CD4-positive, alpha-beta T cell treated with Interleukin-6 at 100 ng/mL for 8 hours (primary cell): ENCODE measurements around the gene CDK16.
"Not testable (repeated sequence)": the region's sequence is repeated elsewhere in the genome, so short reads cannot be mapped to it uniquely, and the experiment has no call there.

Experiments
- DNase-seq: peaks from one replicate; pipeline ENCODE4 v3.0.0-alpha.2; 2020; ENCODE audit warnings: mixed read lengths, low spot score

The CDK16 gene

DNA sequence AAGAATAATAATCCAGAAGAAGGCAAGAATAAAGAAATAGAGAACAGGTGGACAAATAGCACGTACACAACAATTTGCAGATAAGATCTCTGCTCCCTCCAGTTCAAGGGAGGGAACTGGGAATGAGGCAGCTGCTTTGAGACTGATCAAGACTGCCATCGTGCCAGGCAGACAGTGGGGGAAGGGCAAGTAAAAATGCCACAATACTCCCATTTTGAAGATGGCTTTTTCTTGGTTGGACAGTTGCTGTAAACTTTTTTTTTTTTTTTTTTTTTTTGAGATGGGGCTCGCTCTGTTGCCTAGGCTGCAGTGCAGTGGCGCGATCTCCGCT, 31.5 kb downstream of the CDK16 start:
- DNase-seq, result no peak

DNA sequence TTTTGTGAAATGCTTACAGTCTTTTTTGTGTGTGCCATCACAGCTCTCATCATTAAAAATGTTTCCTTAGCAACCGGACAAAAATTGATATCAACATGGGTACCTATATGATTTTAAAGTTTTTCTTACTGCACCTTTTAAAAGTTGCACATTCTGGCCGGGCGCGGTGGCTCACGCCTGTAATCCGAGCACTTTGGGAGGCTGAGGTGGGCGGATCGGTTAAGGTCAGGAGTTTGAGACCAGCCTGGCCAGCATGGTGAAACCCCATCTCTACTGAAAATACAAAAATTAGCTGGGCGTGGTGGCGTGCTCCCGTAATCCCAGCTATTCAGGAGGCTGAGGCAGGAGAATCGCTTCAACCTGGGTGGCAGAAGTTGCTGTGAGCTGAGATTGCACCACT, 39.1 kb downstream of the CDK16 start:
- not testable (repeated sequence) for DNase-seq

DNA sequence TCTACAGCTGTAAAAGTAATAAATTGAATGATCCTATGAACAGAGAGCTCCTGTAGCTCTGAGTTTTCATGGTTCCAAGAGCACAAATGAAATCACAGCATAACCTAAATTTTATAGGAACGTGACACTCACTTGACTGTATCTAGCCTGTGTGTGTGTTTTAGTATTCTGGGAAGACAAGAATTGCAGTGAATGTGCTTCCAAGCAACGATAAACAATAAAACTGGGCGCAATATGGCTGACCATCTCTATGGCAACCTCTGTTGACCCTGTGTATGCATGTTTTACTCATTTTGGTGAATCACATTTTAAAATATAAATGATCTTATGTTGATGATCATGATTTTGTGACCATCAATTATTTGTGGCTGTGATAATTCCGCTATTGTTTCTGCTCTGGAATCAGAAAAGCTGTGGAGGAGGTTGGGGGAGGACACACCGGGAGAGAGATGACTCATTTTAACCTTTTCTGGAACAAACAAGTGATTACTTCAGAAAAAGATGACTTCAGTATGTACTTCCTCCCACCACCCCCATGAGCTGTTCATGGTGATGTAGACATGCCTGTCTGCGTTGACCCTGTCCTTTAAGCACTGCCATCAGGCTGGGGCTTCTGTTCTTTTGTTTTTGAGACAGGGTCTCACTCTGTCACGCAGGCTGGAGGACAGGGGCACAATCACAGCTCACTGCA, 46.1 kb downstream of the CDK16 start:
- DNase-seq, result no peak

DNA sequence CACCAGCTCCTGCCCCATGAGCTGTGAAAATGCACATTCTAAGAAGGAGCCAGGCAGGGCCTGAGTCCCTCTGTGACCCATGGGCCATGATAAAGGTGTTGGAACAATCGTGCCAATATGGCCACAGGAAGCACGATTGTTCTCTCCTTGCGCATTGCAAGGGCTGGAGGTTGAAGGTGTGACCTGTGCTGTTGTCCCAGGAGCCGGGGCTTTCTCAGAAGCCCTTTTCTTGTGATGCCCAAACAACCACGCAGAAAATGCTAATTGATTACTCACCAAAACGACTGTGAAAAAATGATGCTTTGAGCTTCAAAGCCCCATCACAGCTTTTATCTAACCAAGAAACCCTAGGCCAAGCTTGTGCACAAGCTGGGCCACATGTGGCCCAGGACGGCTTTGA, 48.2 kb downstream of the CDK16 start:
- DNase-seq, result no peak

DNA sequence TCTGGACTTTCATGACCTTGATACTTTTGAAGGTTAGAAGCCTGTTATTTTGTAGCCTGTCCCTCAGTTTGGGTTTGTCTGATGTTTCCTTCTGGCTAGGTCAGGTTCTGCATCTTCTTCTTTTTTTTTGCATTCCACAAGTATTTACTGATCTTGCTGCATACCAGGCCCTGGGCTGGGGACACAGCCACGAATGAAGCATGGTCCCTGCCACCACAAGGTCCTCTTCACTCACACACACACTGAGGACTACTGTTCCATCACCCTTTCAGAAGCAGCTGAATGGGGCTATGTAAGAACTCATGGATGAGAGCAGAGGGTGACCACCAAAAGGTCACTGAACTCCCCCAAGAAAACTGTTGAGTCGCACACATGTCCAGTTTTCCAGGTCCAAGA, 53.5 kb downstream of the CDK16 start:
- DNase-seq, result no peak

DNA sequence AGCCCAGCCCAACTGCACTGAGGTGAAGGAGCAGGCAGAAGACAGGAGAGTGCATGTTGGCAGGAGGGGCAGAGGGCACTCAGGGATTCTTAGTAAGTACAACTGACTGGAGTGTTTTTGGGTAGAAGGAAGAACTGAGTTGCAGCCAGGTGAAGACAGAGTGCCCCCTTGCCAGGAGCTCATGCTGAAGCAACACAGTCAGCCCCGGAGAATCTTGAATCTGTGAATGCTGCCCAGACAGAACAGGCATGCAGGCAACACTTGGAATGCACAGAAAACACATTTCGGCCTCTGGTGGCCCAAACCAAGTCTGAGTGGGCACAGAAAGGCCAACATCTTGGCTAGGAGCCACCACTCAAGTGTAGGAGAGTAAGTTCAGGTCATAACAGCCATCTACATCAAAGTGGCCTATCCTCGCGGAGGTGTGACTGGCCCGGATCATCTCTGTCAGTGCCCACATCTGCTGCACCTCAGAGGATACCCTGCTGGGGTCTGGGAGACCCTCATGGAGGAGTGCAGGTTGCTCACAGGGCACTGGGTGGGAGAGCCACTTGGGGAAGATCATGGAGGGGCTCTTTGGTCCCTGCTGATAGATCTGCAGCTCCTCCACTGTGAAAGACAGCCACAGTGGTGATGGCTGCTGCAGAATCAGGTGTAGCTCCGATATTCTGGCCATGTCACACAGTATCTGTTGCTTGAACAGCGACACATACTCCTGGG, 54.7 kb downstream of the CDK16 start:
- no peak for DNase-seq

DNA sequence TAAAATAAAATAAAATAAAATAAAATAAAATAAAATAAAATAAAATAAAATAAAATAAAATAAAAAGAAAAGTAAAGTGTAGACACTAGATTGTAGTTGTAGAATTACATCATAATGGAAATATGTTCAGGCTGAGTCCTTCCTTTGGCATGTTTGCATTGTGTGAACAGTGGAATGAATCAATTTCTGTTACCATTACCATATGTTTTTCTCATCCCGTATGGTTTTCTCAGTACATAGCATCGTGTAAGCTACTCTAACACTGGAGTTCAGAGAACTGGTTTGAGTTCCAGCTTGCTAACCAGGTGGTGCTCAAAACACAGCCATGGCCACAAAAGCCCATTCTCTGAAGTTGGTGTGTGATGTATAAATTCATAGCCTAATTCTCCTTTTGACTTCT, 60.2 kb downstream of the CDK16 start:
- no peak for DNase-seq
